Urothelium cell line (cell line): Measurements from ENCODE around the gene BCAP31.
A peak's percentile ranks its signal among the peaks of the same experiment; 100 is the strongest.
"Not testable (repeated sequence)": the region's sequence is repeated elsewhere in the genome, so short reads cannot be mapped to it uniquely, and the experiment has no call there.

Experiments used
- DNase-seq: peaks from one replicate; pipeline ENCODE4 v3.0.0; 2011; ENCODE audit warnings: low spot score, mixed read lengths
- FAIRE-seq: peaks from 2 replicates; lab custom pipeline; 2011; peaks lifted over from hg19 to GRCh38; lab: Jason Lieb, UNC

The BCAP31 gene

DNA sequence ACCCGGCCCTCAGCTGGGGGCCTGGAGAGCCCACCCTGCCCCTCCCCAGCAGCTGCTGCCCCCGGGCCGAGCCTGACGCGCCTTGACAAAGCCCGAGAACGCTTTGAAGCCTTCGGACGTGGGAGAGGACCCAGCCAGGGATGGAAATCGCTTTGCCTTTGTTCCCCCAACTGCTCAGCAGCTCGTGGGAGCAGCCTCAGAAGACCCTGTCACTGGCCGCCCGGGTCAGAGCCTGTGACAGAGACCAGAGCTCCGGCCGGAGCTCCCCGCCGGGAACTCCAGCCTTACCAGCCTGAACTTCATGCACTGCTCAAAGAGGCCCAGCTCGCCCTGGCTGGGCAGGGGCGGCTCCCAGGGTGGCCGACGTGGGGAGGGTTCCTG lies 39.0 kb downstream of the BCAP31 start:
- no peak for FAIRE-seq
- no peak for DNase-seq

DNA sequence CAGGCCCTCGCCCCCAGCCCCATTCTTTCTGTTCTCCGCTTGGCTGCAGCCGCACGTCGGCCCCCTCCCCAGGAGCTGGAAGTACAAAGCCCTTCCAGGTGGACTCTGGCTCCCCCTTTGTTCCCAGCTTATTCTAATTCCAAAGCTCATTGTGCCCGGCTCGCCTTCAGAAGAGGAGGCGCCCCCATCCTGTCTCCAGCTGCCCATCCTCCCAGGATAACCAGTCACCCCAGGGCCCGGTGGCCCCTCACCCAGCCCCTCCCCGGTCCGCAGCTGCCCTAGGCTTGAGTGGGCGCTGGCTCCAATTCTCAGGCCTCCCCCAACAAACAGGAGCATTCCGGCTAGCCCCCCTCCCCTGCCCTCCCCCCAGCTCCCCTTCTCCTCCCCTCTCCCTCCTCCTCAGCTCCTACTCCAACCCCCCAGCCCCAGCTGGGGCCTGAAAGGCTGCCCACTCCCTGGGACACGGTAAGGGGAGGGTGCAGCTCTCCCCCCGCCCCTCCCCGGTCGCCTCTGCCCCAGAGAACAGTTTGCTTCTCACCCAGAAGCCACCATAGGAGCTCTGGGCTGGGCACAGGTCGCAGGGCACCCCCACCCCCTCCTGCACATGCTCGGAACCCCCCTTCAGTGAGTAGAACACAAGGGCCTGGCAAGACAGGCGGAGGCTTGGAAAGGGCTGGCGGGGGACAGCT lies 39.6 kb downstream of the BCAP31 start:
- FAIRE-seq: no peak

DNA sequence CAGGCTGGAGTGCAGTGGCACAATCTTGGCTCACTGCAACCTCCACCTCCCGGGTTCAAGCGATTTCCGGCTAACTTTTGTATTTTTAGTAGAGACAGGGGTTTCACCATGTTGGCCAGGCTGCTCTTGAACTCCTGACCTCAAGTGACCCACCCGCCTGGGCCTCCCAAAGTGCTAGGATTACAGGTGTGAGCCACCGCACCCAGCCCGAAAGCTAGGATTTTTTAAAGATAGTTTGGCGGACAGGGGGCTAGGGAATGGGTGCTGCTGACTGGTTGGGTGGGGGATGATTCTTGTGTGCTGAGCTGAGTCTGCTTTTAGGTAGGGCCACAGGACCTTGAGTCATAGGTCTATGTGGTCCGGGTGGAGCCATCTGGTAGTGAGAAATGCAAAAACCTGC lies 40.7 kb downstream of the BCAP31 start:
- FAIRE-seq, DNase-seq: not testable (repeated sequence)

More for the DNA sequence above, 39.6 kb downstream of the BCAP31 start:
- no peak for DNase-seq

DNA sequence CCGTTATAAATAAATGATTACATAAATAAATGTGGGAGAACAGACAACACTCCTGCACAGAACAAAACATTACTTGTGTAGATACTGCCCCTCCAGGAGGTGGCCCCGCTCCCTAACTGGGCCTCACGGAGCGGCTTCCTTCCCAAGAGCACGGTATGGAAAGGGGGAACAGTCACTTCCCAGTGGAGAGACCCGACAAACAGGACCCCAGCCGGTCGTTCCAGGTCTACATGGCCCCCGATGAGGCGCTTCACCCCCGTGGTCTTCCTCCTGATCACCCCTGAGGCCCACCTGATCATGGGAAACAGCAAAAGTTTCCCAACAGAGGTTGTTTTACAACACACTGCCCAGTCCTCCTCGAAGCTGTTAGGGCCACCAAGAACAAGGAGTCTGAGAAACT lies 43.0 kb downstream of the BCAP31 start:
- no peak for FAIRE-seq

DNA sequence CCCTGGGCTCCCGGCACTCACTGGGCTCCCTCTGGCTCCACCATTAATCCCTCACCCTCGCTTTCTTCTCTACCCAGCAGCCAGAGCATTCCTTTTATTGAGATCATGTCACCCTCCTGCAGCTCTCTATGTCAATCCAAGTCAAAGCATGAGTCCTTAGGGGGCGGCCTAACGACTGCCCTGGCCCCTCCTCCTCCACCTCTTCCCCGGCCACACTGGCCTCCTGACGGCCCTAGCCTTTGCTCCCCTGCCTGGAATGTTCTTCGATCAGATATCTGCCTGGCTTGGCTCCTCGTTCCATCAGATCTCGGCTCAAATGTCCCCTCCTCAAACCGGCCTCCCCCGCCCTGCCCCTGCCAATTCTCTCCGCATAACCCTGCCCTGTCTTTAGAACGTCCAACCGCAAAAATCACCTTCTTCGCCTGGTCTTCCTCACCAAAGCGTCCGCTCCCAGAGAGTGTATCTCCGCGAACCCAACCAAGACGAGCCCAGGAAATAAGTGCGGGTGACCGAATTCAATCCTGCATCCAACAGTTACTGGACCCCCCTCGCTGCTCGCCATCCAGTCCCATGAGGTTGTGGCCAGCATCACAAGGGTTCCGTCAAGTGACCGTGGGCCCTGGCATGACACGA lies 49.9 kb downstream of the BCAP31 start:
- FAIRE-seq: no peak
- DNase-seq: no peak

More for the DNA sequence above, 43.0 kb downstream of the BCAP31 start:
- no peak for DNase-seq

DNA sequence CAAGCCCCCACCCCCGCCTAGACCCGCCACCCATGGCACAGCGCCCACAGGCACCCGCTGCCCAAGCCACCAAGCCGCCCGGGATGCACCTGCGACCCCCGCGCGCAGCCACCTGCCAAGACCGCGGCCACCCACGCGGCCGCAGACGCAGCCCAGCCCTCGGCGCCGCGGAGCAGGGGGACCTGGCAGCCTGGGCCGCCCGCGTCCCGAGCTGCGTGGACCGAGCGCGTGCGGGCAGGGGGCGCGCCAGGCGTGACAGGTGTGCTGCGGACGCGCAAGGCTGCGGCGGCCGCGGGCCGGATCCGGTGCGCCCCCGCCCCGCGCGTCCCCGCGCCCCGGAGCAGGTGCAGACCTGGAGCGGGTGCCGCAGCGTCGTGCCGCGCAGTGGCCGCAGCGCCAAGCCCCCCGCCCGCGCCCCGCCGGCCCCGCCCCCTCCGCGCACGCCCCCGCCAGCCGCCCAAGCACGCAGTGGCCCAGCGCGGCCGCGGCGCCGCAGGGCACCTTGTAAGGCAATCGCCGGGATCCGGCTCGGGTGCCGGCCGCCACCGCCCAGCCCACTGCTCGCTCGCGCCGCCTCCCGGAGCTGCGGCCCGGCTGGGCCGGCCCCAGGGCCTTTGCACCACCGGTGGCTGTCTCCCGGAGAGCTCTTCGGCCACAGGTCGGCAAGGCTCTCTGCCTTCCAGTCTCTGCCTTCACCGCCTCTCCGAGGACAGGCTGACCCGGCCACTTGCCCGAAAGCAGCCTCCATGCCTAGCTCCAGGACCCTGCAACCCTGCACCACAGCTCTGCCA lies 50.6 kb downstream of the BCAP31 start, which contains the start of gene PNCK:
Gene PNCK, minus strand, starts transcription at position 386 of the 791 bp plus-strand sequence. CDS start 737 bp downstream, outside the sequence.
- no peak for FAIRE-seq
- DNase-seq: no peak

DNA sequence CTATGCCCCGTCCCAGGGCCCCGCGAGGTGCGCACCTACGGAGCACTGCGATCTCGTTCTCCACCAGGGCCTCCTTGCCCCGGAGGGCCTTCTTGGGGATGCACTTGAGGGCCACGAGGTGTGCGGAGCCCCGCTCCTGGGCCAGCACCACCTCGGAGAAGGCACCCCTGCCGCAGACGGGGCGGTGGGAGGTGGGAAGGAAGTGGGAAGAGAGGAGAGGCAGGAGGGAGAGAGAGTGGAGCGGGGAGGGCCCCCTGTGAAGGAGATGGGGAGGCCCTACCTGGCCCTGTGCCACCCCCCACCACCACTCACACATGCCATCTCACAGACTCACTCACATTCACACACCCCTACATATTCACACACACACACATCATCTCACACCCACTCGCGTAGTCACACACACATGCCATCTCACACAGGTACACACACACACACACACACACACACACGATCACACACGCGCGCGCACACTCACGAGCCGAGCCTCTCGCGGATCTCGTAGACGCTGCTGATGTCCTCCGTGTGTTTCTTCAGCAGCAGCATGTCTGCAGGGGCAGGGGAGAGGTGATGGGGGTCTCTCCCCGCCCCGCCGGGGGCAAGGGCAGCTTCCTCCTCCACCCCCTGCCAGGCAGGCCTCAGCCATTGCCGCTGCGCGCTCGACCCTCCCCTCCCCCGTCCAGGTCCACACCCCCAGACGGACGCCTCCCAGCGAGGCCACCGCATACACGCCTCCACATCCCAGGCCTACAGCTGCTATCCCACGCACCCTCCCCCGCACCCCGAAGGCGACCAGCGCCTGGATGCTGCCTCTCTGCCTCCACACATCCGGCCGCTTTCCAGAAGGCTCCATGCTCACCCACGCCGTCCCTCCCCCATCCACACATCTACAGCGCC lies 51.4 kb downstream of the BCAP31 start:
- DNase-seq: no peak
- peak; percentile 81 for FAIRE-seq

DNA sequence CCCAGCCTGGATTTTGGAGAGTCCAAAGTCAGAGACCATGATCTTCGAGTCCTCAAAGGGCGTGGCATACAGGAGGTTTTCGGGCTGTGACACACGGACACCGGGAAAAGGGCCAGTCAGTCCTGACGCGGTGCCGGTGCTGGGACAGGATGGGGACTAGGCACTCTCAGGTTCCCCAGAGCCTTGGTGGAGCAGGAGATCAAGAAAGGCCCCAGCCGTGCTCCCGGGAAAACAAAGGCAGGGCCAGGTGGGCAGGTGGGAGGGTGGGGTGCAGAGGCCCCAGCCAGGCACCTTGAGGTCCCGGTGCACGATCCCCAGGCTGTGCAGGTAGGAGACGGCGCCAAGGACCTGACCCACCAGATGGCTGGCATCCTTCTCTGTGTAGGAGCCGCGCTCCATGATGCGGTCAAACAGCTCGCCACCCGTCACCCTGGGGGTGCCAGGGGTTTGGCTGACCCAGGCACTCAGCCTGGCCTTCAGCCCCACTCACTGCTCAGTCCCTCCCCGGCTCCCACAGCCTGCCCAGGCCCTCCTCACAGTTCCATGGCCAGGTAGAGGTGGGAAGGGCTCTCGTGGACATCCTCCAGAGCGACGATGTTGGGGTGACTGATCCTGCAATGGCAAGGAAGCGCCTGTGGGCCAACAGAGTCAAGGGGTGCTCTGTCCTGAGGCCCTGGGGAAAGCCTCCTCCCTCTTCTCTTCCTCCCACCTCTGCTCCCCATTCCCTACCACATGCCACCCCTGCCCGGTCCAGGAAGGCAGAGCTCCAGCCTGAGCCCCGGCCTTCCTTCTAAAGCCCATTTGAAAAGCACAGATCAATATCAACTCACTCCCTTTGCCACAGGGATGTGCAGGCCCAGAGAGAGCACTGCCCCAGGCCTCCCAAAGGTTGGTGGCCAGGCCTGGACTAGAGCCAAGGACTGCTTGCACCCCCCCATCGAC lies 52.3 kb downstream of the BCAP31 start:
- DNase-seq: no peak
- no peak for FAIRE-seq

DNA sequence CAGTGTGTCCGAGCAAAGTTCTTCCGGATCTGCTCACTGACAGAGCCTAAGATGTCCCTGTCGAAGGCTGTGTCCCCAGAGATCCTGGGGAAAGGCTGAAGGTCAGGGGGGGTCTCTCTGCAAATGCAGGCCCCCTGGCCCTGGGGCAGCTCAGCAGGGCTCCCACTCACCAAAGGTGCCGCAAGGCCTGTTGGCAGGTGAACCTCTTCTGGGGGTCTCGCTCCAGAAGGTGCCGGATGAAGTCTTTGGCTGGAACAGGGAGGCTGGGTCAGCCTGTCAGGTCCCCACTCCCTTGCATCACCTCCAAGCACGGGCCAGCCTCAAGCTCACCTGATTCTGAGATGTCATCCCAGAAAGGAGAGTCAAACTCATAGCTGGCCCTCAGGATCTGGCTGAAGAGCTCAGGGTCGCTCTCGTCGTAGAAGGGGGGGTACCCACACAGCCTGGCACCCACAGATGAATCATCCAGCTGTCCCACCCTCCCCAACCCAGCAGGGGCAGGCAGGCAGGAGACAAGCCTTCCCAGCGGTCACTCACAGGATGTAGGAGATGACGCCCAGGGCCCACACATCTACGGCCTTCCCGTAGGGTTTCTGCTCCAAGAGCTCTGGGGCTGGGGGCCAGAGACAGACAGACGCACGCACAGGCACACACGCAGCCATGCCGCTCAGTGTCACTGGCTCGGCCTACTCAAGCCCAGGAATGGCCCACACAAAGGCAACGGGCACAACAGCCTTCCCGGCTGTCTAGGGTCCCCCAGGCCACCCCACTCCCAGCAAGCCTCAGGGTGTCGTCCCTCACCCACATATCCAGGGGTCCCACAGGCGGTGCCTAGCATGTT lies 53.2 kb downstream of the BCAP31 start:
- no peak for DNase-seq
- no peak for FAIRE-seq

DNA sequence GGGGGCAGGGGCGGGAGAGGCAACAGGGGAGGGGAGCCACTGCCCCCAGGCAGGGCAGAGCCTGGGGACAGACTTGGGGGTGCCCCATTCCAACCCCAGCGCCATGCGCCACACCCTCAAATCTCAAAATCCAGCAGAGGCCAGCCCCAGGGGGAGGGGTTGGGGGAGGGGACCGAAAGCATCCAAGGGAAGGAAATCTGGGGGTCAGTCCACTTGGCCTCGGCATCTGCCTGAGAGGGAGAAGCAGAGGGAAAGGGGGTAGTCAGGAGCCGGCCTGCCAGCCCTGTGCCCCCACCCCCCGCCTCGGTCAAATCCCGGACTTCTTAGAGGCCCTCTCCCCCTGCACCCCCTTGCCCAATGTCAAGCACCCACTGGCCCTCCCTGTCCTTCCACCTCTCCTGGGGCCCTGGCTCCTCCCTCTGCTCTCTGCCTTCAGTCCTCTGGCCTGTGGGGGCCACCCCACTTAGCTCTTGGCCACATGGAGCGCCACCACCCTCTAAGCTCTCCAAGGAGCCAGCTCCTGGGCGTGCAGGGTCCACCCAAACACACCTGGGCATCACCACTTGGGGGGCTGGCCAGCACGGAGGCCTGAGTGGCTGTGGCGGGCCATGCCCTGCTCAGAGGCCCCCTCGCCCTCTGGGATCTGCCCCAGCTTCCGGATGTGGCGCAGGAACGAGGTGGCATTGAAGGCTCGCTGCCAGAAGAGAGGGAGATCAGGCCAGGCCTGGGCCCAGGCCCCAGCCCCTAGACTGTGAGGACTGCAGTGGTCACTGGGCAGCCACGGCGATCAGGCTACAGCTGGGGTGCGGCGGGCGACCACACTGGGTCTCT lies 54.1 kb downstream of the BCAP31 start:
- no peak for DNase-seq
- FAIRE-seq: no peak

DNA sequence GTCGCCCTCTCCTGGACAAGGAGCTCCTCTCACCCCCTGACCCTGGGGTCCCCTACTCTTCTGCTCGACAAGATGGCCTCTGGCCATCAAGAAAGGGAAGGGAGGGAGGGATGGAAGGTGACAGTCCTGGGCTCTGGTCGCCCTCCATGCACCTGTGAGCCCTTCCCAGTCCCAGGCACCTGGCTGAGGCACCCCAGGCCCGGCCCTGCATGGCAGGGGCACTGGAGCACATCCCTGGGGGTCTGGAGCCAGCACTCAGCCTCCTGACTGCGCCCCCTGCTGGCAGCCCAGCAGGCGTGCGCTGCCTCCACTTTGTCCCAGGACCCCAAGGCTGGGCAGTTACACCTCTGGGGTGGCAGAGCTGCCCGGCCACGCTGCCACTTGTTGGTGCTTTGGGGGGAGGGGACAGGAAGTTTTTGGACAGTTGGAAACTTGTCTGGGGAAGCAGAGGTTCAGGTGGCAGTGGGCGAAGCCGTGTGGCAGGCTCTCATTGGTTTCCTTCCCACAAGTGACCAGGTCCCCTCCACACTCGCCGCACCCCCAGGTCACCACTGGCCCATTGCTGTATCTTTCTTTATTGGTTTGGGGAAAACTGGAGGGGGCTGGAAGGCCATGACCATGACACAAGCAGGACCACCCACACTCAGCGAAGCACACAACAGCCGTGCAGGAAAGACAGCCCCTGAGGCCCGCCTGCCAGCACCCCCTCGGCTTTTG lies 54.9 kb downstream of the BCAP31 start:
- FAIRE-seq (no peak), DNase-seq (peak; percentile 58)

DNA sequence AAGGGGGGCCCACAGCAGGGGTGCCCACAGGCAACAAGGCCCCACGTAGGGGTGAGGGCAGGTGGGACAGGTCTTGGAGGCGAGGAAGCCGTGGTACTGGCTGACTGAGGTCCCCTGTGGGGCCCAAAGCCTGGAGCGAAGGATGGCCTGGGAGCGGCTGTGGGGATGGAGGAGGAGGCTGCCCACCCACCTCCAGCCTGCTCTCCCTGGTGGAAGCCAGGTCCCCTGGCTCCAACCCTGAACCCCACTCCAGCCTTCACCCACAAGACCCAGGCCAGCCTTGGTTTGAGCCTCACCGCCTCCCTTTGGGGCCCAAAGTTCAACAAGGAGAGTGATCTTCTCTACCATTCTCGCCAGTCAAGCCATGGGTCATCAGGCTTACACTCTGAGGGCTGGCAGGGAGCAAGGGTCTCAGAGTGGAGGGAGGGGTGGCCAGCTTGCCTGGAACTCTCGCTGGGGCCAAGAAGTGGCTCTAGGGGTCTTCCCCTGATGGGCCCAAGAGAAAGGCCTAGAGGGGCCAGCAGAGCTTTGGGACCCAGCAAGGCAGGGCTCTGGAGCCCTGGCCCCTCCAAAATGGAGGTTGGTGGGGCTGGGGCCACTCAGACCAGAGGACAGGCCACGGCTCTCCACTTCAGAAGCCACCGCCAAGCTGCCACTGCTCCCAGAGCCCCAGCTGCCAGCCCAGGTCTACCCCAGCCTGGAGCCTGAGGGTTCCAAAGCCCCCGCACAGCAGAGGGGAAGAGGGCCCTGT lies 55.6 kb downstream of the BCAP31 start:
- FAIRE-seq: no peak
- no peak for DNase-seq

DNA sequence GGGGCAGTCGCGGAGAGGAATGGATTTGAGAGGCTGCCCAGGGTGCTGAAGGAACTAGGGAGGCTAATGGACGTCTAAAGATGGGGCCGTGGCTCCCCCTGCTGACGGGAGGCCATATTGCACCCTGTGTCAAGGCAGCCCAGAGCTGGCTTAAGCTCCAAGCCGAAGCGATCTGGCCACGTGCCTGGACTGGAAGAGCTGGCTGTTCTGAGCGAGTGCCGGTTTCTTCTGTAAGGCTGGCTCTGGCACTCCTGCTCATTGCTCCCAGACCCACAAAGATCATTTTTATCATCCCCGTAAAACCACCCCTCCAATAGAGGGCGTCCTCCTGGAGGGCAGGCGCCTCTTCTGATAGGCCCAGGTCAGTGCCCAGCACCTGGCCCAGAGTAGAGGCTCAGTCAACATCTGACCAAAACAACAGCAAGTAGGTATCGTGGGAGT lies 56.2 kb downstream of the BCAP31 start:
- no peak for FAIRE-seq

DNA sequence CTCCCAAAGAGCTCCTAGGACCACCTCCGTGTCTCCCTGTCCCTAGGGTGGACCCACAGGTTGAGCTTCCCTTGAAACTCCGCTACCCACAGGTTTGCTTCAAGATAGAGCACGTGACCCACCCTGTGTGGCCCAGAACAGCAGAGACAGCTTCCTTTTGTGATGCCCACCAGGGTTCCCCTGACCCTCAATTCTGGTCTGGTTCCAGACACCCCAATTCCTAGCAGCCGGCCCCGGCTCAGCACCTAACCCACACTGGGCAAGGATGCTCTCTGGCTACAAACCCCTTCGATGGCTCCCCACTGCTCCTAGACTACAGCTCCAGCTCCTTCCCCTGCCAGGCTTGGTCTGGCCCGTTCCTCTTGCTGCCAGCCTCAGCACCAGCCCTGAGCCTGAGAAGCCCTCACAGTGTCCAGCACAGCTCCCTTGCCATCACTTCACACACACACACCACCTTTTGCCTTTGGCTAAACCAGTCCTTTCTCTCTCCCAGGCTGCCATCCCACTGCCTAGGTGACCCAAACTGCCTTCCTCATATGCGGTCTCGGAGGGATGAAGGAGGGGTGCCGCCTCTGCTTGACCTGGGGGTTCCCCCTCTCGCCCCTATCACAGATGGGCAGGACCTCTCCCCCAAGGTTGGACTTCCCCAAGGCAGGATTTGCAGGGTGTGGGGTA lies 56.8 kb downstream of the BCAP31 start:
- no peak for FAIRE-seq

More for the DNA sequence above, 56.2 kb downstream of the BCAP31 start:
- peak; percentile 83 for DNase-seq

DNA sequence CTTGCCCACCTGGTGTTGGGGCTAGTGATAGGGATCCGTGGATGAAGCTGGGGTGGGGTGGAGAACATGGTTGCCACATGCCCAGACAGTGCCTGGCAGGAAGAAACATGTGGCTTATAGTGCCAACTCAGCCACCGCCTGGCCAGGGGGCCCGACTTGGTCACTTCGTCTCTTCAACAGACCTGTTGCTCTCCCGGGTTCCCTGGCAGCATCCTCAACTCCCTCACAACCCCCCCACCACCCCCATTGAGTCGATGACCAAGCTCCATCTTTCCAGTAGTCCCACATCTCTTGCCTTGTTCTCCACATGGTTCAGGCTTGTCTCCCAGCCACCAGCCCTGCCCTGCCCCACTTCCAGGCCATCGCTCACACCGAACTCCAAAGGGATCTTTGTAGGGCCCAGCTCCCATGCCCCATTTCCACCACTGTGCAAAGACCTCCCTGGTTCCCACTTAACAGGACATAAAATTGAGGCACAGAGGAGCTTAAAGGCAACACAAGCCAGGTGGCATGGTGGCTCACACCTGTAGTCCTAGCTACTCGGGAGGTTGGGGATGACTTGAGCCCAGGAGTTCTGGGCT lies 58.4 kb downstream of the BCAP31 start:
- FAIRE-seq: no peak

More for the DNA sequence above, 56.8 kb downstream of the BCAP31 start:
- no peak for DNase-seq

More for the DNA sequence above, 58.4 kb downstream of the BCAP31 start:
- no peak for DNase-seq
